Kidney epithelial cell (primary cell): ENCODE measurements around the gene DYNC1I1. TPM values are rescaled to one million over a fixed set of nuclear protein-coding genes. Genes with fewer than 3 reads are reported as not detected.
A peak's percentile ranks its signal among the peaks of the same experiment; 100 is the strongest.

Source experiments
- DNase-seq: peaks from one replicate; pipeline ENCODE4 v3.0.0-alpha.2; 2010; ENCODE audit warnings: low read depth
- H3K27me3 ChIP-seq: 2 replicates; pipeline ENCODE4 v1.6.0; 2011; ENCODE audit warnings: low read length; ENCODE audit not compliant: control insufficient read depth, insufficient read depth
- H3K36me3 ChIP-seq: 2 replicates; pipeline ENCODE4 v1.5.1; 2011; ENCODE audit warnings: low read length; ENCODE audit not compliant: control insufficient read depth, insufficient read depth
- H3K4me3 ChIP-seq: 2 replicates; pipeline ENCODE4 v1.5.1; 2011; ENCODE audit warnings: low read depth, mild to moderate bottlenecking, control low read depth, low read length
- CTCF ChIP-seq: IDR thresholded peaks from 2 replicates; pipeline ENCODE4 v1.5.1; 2011; ENCODE audit warnings: mild to moderate bottlenecking, moderate library complexity, low read length, control low read depth, inconsistent platforms; ENCODE audit not compliant: insufficient read depth, poor library complexity, severe bottlenecking
- total RNA-seq: library from RNA; depleted of rRNA; stranded (reverse); fragments of >200 nt; gene quantifications from 2 replicates; pipeline ENCODE4 v1.2.3, GENCODE V29; 2015

Gene DYNC1I1
- total RNA-seq, 1 donor from 2014 or later = 0.08 TPM

GRCh38 chr7:95820778-95821177, 48.4 kb downstream of the DYNC1I1 start:
- no peak for TF ChIP-seq CTCF
- no peaks in the 10 kb centered on the region for H3K27me3 ChIP-seq
- H3K36me3 ChIP-seq = no peaks in the 10 kb centered on the region
- no peak for DNase-seq
- H3K4me3 ChIP-seq = no peak overlapping the region

- no peak for DNase-seq
- H3K36me3 ChIP-seq = no peaks in the 10 kb centered on the region
- TF ChIP-seq CTCF = no peak
- no peaks in the 10 kb centered on the region for H3K27me3 ChIP-seq
- no peak overlapping the region for H3K4me3 ChIP-seq
Observed at GRCh38 chr7:95822717-95823116, 50.4 kb downstream of the DYNC1I1 start.

- no peak for TF ChIP-seq CTCF
- no peak overlapping the region for H3K4me3 ChIP-seq
- H3K27me3 ChIP-seq = no peaks in the 10 kb centered on the region
- H3K36me3 ChIP-seq = no peaks in the 10 kb centered on the region
- DNase-seq = no peak
Observed at GRCh38 chr7:95824616-95825015, 52.3 kb downstream of the DYNC1I1 start.

GRCh38 chr7:95828824-95829790, 56.8 kb downstream of the DYNC1I1 start:
- DNase-seq = no peak
- TF ChIP-seq CTCF = no peak
- Histone ChIP-seq H3K4me3 (no peak overlapping the region), H3K27me3 (no peaks in the 10 kb centered on the region), H3K36me3 (no peaks in the 10 kb centered on the region)

- no peak for DNase-seq
- no peak overlapping the region for H3K4me3 ChIP-seq
- TF ChIP-seq CTCF = peak; percentile 23
- no peaks in the 10 kb centered on the region for H3K36me3 ChIP-seq
- H3K27me3 ChIP-seq = no peaks in the 10 kb centered on the region
Observed at GRCh38 chr7:95840953-95841950, 68.9 kb downstream of the DYNC1I1 start.
